Karpas-422 (cell line): ENCODE results near the gene ATP6V0D1. TPM values are rescaled to one million over a fixed set of nuclear protein-coding genes. Genes with fewer than 3 reads are reported as not detected.
"Not testable (repeated sequence)": the region's sequence is repeated elsewhere in the genome, so short reads cannot be mapped to it uniquely, and the experiment has no call there.

Source experiments
- DNase-seq: peaks from one replicate; pipeline ENCODE4 v3.0.0-alpha.2; 2015
- H2AFZ ChIP-seq: fragments of 200-600 bp; sonication (generic); 2 replicates; pipeline ENCODE4 v1.6.1; 2014; ENCODE audit warnings: antibody characterized with exemption, low read length, mixed read lengths
- H3K27ac ChIP-seq: fragments of 200-600 bp; sonication (generic); 2 replicates; pipeline ENCODE4 v1.5.1; 2014; ENCODE audit warnings: mild to moderate bottlenecking, low read length, moderate library complexity
- H3K27me3 ChIP-seq: fragments of 200-600 bp; sonication (generic); 2 replicates; pipeline ENCODE4 v1.6.1; 2014; ENCODE audit warnings: low read length, mixed read lengths
- H3K36me3 ChIP-seq: fragments of 200-600 bp; sonication (generic); 2 replicates; pipeline ENCODE4 v1.6.1; 2014; ENCODE audit warnings: low read length, mixed read lengths; ENCODE audit not compliant: insufficient read depth
- H3K4me1 ChIP-seq: fragments of 200-600 bp; sonication (generic); 2 replicates; pipeline ENCODE4 v1.6.1; 2014; ENCODE audit warnings: mild to moderate bottlenecking, low read length, mixed read lengths
- H3K4me2 ChIP-seq: fragments of 200-600 bp; sonication (generic); 2 replicates; pipeline ENCODE4 v1.6.1; 2014; ENCODE audit warnings: low read length, low read depth, mild to moderate bottlenecking; ENCODE audit not compliant: poor library complexity, severe bottlenecking
- H3K4me3 ChIP-seq: fragments of 200-600 bp; sonication (generic); 2 replicates; pipeline ENCODE4 v1.5.1; 2014; ENCODE audit warnings: mild to moderate bottlenecking, antibody characterized with exemption, low read length, mixed read lengths
- H3K79me2 ChIP-seq: fragments of 200-600 bp; sonication (generic); 2 replicates; pipeline ENCODE4 v1.6.1; 2014; ENCODE audit warnings: mild to moderate bottlenecking, low read length, mixed read lengths
- H3K9ac ChIP-seq: fragments of 200-600 bp; sonication (generic); 2 replicates; pipeline ENCODE4 v1.6.0; 2014; ENCODE audit warnings: low read length
- H3K9me2 ChIP-seq: fragments of 200-600 bp; sonication (generic), shearing (Covaris generic); replicated peaks from 2 replicates; pipeline ENCODE4 v1.6.0; 2014; ENCODE audit warnings: mild to moderate bottlenecking, low read length, moderate library complexity; ENCODE audit not compliant: insufficient read depth
- H3K9me3 ChIP-seq: fragments of 300-700, 200-600 bp; sonication (generic); 2 replicates; pipeline ENCODE4 v1.6.1; 2014; ENCODE audit warnings: low read length, mixed read lengths
- H4K20me1 ChIP-seq: fragments of 200-600 bp; sonication (generic); 2 replicates; pipeline ENCODE4 v1.6.1; 2014; ENCODE audit warnings: mild to moderate bottlenecking, antibody characterized with exemption, low read length, low read depth; ENCODE audit not compliant: insufficient read depth
- total RNA-seq: library from RNA; depleted of rRNA; stranded (reverse); fragments of >200 nt; shearing (Covaris generic); gene quantifications from 2 replicates; pipeline ENCODE4 v1.2.3, GENCODE V29; 2014; ENCODE audit warnings: low replicate concordance

The ATP6V0D1 gene
- total RNA-seq, 1 experiment from 2014 or later: 83.4 TPM

- Histone ChIP-seq H2AFZ (no peak overlapping the region), H3K4me1 (peaks cover 17% of the 10 kb centered on the region), H3K4me2 (no peak overlapping the region), H3K27ac (no peak overlapping the region), H3K36me3 (no peaks in the 10 kb centered on the region), H3K9ac (no peak overlapping the region), H3K4me3 (no peak overlapping the region), H4K20me1 (no peaks in the 10 kb centered on the region), H3K9me3 (no peaks in the 10 kb centered on the region), H3K27me3 (no peaks in the 10 kb centered on the region), H3K79me2 (no peaks in the 10 kb centered on the region), H3K9me2 (no peaks in the 10 kb centered on the region)
- DNase-seq: no peak
Observed at GRCh38 chr16:67423015-67423414, 57.9 kb downstream of the ATP6V0D1 start.

- Histone ChIP-seq H4K20me1 (no peaks in the 10 kb centered on the region), H3K9me3 (no peaks in the 10 kb centered on the region), H3K4me1 (peaks cover 17% of the 10 kb centered on the region), H3K4me2 (no peak overlapping the region), H3K9ac (no peak overlapping the region), H2AFZ (no peak overlapping the region), H3K4me3 (no peak overlapping the region), H3K9me2 (no peaks in the 10 kb centered on the region), H3K27me3 (no peaks in the 10 kb centered on the region), H3K36me3 (no peaks in the 10 kb centered on the region), H3K27ac (no peak overlapping the region), H3K79me2 (no peaks in the 10 kb centered on the region)
- DNase-seq: no peak
Observed at GRCh38 chr16:67421030-67421429, 59.9 kb downstream of the ATP6V0D1 start.

- Histone ChIP-seq H3K36me3 (no peaks in the 10 kb centered on the region), H3K4me2 (no peak overlapping the region), H3K9me2 (no peaks in the 10 kb centered on the region), H3K9me3 (no peaks in the 10 kb centered on the region), H3K4me3 (no peak overlapping the region), H3K27ac (no peak overlapping the region), H3K79me2 (no peaks in the 10 kb centered on the region), H2AFZ (no peak overlapping the region), H3K4me1 (peaks cover 11% of the 10 kb centered on the region), H4K20me1 (no peaks in the 10 kb centered on the region), H3K9ac (no peak overlapping the region), H3K27me3 (no peaks in the 10 kb centered on the region)
- no peak for DNase-seq
Observed at GRCh38 chr16:67419931-67420330, 61.0 kb downstream of the ATP6V0D1 start.

DNA sequence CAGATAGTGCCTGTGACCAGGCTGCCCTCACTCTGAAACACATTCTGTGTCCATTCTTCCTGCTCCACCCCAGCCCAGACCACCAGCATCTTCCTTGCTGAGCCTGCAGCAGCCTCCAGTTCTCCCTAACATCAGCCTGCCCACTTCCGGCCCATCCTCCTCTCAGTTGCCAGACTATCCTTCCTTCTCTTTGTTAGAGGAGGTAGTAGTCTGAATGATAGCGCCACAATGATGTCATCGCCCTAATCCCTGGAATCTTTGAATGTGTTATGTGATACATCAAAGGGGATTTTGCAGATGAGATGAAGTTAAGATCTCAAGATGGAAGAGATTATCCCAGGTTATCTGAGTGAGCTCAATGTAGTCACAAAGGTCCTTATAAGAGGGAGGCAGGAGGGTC is 61.5 kb downstream of the ATP6V0D1 start:
- Histone ChIP-seq H3K9me2 (no peaks in the 10 kb centered on the region), H3K4me1 (peaks cover 6% of the 10 kb centered on the region), H2AFZ (no peak overlapping the region), H3K9me3 (no peaks in the 10 kb centered on the region), H4K20me1 (no peaks in the 10 kb centered on the region), H3K27me3 (no peaks in the 10 kb centered on the region), H3K4me2 (no peak overlapping the region), H3K36me3 (no peaks in the 10 kb centered on the region), H3K9ac (no peak overlapping the region), H3K27ac (no peak overlapping the region), H3K79me2 (no peaks in the 10 kb centered on the region), H3K4me3 (no peak overlapping the region)
- DNase-seq: no peak

- Histone ChIP-seq H3K79me2 (no peaks in the 10 kb centered on the region), H4K20me1 (no peaks in the 10 kb centered on the region), H3K4me3 (no peak overlapping the region), H3K36me3 (no peaks in the 10 kb centered on the region), H3K4me1 (no peaks in the 10 kb centered on the region), H3K9me2 (no peaks in the 10 kb centered on the region), H3K9me3 (no peaks in the 10 kb centered on the region), H3K9ac (no peak overlapping the region), H3K4me2 (no peak overlapping the region), H3K27me3 (no peaks in the 10 kb centered on the region), H2AFZ (no peak overlapping the region), H3K27ac (no peak overlapping the region)
- DNase-seq: no peak
Observed at GRCh38 chr16:67417333-67418061, 63.5 kb downstream of the ATP6V0D1 start.

DNA sequence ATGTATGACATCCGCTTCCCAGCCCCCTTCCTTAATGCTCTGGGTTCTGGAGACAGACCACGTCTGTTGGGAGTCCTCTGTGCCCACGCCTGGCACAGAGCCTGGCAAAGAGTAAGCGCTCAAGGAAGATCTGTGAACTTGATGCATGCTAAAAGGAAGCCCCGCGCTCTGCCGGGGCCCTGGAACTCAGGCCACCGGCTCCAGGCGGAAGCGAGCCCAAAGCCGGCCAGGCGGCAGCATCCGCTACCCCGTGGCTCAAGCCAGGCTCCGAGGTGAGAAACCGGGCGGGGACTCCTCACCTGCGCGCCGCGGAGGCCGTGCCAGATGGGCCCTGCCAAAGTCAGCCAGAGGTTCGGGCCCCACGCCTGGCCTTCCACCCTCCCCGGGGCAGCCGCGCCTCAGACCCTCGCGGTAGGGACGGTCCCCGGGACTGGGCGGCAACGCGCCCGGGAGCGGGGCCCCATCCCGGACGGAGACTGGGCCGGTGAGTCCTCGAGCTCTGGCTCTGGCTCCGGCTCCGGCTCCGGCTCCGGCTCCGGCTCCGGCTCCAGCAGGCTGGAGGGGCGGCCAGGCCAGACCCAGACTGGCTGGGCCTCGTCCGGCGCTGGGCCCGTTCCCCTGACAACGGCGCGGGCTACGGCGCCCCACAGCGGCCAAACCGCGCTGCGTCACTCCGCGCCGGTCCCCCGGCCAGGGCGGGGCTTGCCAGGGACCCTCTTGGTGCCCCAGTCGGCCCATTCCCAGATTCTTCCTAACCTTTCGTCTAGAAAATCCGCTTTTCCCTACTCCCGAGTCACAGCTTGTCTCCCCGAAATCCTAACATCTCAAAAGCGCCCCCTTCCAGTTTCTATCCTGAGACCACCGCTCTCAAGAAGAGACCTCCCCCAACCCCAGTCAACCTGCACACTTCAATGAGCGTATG is 64.8 kb downstream of the ATP6V0D1 start, which contains the start of gene ZDHHC1:
Gene ZDHHC1 (minus strand): TSS at position 606 of the 922 bp plus-strand sequence. CDS start 8,702 bp downstream, outside the sequence.
- no peak within 1 kb of the TSS for H3K4me3 ChIP-seq
- no peaks in the 10 kb centered on the region for H3K4me1 ChIP-seq
- H4K20me1 ChIP-seq: no peaks in the 10 kb centered on the region
- H3K27me3 ChIP-seq: no peaks in the 10 kb centered on the region
- no peak within 1 kb of the TSS for H3K27ac ChIP-seq
- no peak within 1 kb of the TSS for H2AFZ ChIP-seq
- no peak within 1 kb of the TSS for H3K9ac ChIP-seq
- no peaks in the 10 kb centered on the region for H3K9me3 ChIP-seq
- no peaks in the 10 kb centered on the region for H3K36me3 ChIP-seq
- no peaks in the 10 kb centered on the region for H3K79me2 ChIP-seq
- H3K9me2 ChIP-seq: no peaks in the 10 kb centered on the region
- no peak for DNase-seq
- H3K4me2 ChIP-seq: no peak within 1 kb of the TSS

DNA sequence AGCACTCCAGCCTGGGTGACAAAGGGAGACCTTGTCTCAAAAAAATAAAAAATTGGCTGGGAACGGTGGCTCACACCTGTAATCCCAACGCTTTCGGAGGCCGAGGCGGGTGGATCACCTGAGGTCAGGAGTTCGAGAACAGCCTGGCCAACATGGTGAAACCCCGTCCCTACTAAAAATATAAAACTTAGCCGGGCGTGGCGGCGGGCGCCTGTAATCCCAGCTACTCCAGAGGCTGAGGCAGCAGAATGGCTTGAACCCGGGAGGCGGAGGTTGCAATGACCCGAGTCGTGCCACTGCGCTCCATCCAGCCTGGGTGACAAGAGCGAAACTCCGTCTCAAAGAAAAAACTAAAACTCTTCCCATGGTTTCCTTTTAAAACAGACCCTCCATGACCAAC is 65.5 kb downstream of the ATP6V0D1 start:
- DNase-seq, H3K9me3 ChIP-seq, H3K36me3 ChIP-seq, H3K27me3 ChIP-seq, H4K20me1 ChIP-seq, H2AFZ ChIP-seq, H3K27ac ChIP-seq, H3K4me3 ChIP-seq, H3K4me1 ChIP-seq, H3K79me2 ChIP-seq, H3K9ac ChIP-seq, H3K4me2 ChIP-seq, H3K9me2 ChIP-seq: not testable (repeated sequence)
